ENCODE results near the gene ABL2. TPM values are rescaled to one million over a fixed set of nuclear protein-coding genes. Genes with fewer than 3 reads are reported as not detected.

The ABL2 gene
- total and polyA plus RNA-seq, 9 of the 15 experiments (the other 6 are each of a cell fraction or from before 2014, with no cell fraction given), result 1.4 to 15.0 (median 8.6) TPM

DNA sequence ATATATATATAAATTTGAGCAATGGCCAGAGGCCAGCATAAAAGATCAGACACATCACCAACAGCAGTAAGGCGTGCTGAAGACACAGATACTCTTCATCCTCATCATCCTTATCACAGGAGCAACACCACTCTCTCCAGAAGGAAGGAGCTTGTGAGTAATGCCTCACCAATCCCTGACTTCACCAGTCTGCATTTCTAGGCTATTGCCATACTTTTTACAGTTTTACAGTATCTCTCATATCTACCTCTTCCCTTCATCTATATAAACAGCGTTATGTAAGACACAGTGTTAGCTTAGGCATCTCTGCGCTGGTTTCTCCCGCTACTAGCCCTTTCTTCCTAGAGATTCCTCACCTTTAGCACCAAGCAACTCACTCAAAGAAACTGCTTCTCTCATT, 2.4 kb upstream of the ABL2 start (continued):
- TF ChIP-seq ZNF197 (CRISPR knock-in tag; IDR thresholded peaks at IDR 0.05; ENCODE audit: low read depth) (no peak), ARID1B (IDR thresholded peaks at IDR 0.05) (peak; percentile 41), SMARCE1 (IDR thresholded peaks at IDR 0.05) (peak; percentile 35; the same call in 1 of the 2 replicates), PRPF4 (IDR thresholded peaks at IDR 0.05; ENCODE audit: insufficient read depth, low read depth, low read length, poor library complexity, severe bottlenecking) (no peak), RBM39 (optimal IDR thresholded peaks at IDR 0.05; ENCODE audit: low read depth, low read length) (no peak), ZNF699 (CRISPR knock-in tag; IDR thresholded peaks at IDR 0.05; ENCODE audit: insufficient replicate concordance) (no peak), MBD2 (IDR thresholded peaks at IDR 0.05; ENCODE audit: borderline replicate concordance, low read depth) (0 out of 2 replicates have a peak, but pooled peaks have one; percentile 12), CTBP1 (IDR thresholded peaks at IDR 0.05; ENCODE audit: borderline replicate concordance) (0 out of 2 replicates have a peak, but pooled peaks have one; percentile 24)
- TF ChIP-seq, protein P1, sequence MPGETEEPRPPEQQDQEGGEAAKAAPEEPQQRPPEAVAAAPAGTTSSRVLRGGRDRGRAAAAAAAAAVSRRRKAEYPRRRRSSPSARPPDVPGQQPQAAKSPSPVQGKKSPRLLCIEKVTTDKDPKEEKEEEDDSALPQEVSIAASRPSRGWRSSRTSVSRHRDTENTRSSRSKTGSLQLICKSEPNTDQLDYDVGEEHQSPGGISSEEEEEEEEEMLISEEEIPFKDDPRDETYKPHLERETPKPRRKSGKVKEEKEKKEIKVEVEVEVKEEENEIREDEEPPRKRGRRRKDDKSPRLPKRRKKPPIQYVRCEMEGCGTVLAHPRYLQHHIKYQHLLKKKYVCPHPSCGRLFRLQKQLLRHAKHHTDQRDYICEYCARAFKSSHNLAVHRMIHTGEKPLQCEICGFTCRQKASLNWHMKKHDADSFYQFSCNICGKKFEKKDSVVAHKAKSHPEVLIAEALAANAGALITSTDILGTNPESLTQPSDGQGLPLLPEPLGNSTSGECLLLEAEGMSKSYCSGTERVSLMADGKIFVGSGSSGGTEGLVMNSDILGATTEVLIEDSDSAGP (CRISPR knock-in tag; IDR thresholded peaks at IDR 0.05), result no peak
- TF ChIP-seq, protein P2, sequence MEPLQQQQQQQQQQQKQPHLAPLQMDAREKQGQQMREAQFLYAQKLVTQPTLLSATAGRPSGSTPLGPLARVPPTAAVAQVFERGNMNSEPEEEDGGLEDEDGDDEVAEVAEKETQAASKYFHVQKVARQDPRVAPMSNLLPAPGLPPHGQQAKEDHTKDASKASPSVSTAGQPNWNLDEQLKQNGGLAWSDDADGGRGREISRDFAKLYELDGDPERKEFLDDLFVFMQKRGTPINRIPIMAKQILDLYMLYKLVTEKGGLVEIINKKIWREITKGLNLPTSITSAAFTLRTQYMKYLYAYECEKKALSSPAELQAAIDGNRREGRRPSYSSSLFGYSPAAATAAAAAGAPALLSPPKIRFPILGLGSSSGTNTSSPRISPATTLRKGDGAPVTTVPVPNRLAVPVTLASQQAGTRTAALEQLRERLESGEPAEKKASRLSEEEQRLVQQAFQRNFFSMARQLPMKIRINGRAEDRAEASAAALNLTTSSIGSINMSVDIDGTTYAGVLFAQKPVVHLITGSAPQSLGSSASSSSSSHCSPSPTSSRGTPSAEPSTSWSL (CRISPR knock-in tag; IDR thresholded peaks at IDR 0.05; ENCODE audit: borderline replicate concordance), result no peak
